K562 (cell line): ENCODE results near the gene CCDC85B. TPM values are rescaled to one million over a fixed set of nuclear protein-coding genes. Genes with fewer than 3 reads are reported as not detected.

Source experiments
- ASH1L ChIP-seq: fragments of 450-650 bp; IDR thresholded peaks from 2 replicates; pipeline ENCODE4 v1.6.1; 2018; ENCODE audit warnings: borderline replicate concordance, mild to moderate bottlenecking, low read depth; ENCODE audit not compliant: partially characterized antibody
- BRCA1 ChIP-seq, 2 experiments: fragments of 450-650 bp in 1 of 2; sonication (generic) in 1 of 2; formaldehyde crosslinking in 1 of 2; IDR thresholded peaks; 2 replicates each; pipeline versions ENCODE4 v1.5.0 to v1.6.1; 2017 to 2020; ENCODE audit warnings: mild to moderate bottlenecking in 1 of 2, missing genetic modification reagents in 1 of 2
- E2F8 ChIP-seq: fragments of 450-650 bp; IDR thresholded peaks from 2 replicates; pipeline ENCODE4 v1.7.1; 2018; ENCODE audit warnings: mild to moderate bottlenecking, low read depth; ENCODE audit not compliant: partially characterized antibody
- EP400 ChIP-seq: fragments of 450-650 bp; IDR thresholded peaks from 2 replicates; pipeline ENCODE4 v1.6.1; 2017; ENCODE audit warnings: antibody characterized with exemption, mild to moderate bottlenecking, moderate library complexity
- ETV1 ChIP-seq: fragments of 450-650 bp; conservative IDR thresholded peaks from 2 replicates; pipeline ENCODE4 v1.6.1; 2016; ENCODE audit warnings: missing genetic modification characterization, control low read depth, low read depth, missing compliant biosample characterization
- ETV5 ChIP-seq: sonication (generic); formaldehyde crosslinking; IDR thresholded peaks from 2 replicates; pipeline ENCODE4 v1.4.0; 2020; ENCODE audit warnings: low read depth, mild to moderate bottlenecking, missing genetic modification reagents
- GABPB1 ChIP-seq: sonication (generic); formaldehyde crosslinking; IDR thresholded peaks from 2 replicates; pipeline ENCODE4 v1.8.0; 2022; ENCODE audit warnings: mild to moderate bottlenecking, missing genetic modification reagents
- LCOR ChIP-seq: sonication (generic); formaldehyde crosslinking; IDR thresholded peaks from 2 replicates; pipeline ENCODE4 v1.8.0; 2022; ENCODE audit warnings: mild to moderate bottlenecking, missing genetic modification reagents
- MAZ ChIP-seq, 2 experiments: fragments of 450-650 bp in 1 of 2; sonication (generic) in 1 of 2; formaldehyde crosslinking; IDR thresholded peaks in 1 of 2; conservative IDR thresholded peaks in 1 of 2; 2 replicates each; pipeline versions ENCODE4 v1.4.0 to v1.5.0; 2020; ENCODE audit warnings: mild to moderate bottlenecking in 1 of 2, missing genetic modification reagents in 1 of 2
- MCM7 ChIP-seq, 2 experiments: fragments of 450-650 bp; IDR thresholded peaks; 2 replicates each; pipeline ENCODE4 v1.6.1; 2016 to 2018
- NFATC3 ChIP-seq: fragments of 450-650 bp; IDR thresholded peaks from 2 replicates; pipeline ENCODE4 v1.6.1; 2017; ENCODE audit warnings: mild to moderate bottlenecking
- NKRF ChIP-seq: fragments of 450-650 bp; IDR thresholded peaks from 2 replicates; pipeline ENCODE4 v1.6.1; 2016; ENCODE audit warnings: borderline replicate concordance
- POLR2A ChIP-seq: fragments of 450-650 bp; conservative IDR thresholded peaks from 2 replicates; pipeline ENCODE4 v1.6.1; 2016
- POLR2B ChIP-seq: fragments of 450-650 bp; IDR thresholded peaks from 2 replicates; pipeline ENCODE4 v1.6.1; 2018; ENCODE audit warnings: low read depth; ENCODE audit not compliant: partially characterized antibody
- RBFOX2 ChIP-seq: fragments of 200-400 bp; formaldehyde crosslinking; IDR thresholded peaks from 2 replicates; pipeline ENCODE4 v1.6.1; 2017; ENCODE audit warnings: low read depth, mild to moderate bottlenecking, low read length, moderate library complexity
- SMARCA4 ChIP-seq: fragments of 450-650 bp; IDR thresholded peaks from 2 replicates; pipeline ENCODE4 v1.6.1; 2016
- SNIP1 ChIP-seq: fragments of 450-650 bp; IDR thresholded peaks from 2 replicates; pipeline ENCODE4 v1.7.1; 2017; ENCODE audit warnings: low read depth, mild to moderate bottlenecking
- THRB ChIP-seq: fragments of 450-650 bp; formaldehyde crosslinking; conservative IDR thresholded peaks from 2 replicates; pipeline ENCODE4 v1.4.0; 2022; ENCODE audit warnings: mild to moderate bottlenecking, missing genetic modification characterization
- TOE1 ChIP-seq, 2 experiments: fragments of 450-650 bp in 1 of 2; sonication (generic) in 1 of 2; formaldehyde crosslinking in 1 of 2; IDR thresholded peaks; 2 replicates each; pipeline versions ENCODE4 v1.7.1 to v1.8.0; 2016 to 2022; ENCODE audit warnings: borderline replicate concordance in 2 of 2, mild to moderate bottlenecking in 2 of 2, antibody characterized with exemption in 1 of 2, inconsistent platforms in 1 of 2, low read depth in 1 of 2, missing genetic modification reagents in 1 of 2, moderate library complexity in 1 of 2
- ZNF511 ChIP-seq: sonication (generic); formaldehyde crosslinking; IDR thresholded peaks from 2 replicates; pipeline ENCODE4 v1.8.0; 2022; ENCODE audit warnings: mild to moderate bottlenecking, missing genetic modification reagents
- polyA plus RNA-seq, 8 experiments: library from polyadenylated mRNA; depleted of rRNA in 4 of 8; stranded (reverse) in 5 of 8; unstranded in 3 of 8; fragments of >200 nt; fragmentation: Nextera tagmentation in 2 of 8; fragmentation: Illumina TruSeq in 1 of 8; extraction: Ambion mirVana in 2 of 8; extraction: Trizol in 1 of 8; gene quantifications; 2 replicates each; pipeline versions ENCODE4 v1.2.1 to v1.2.3, GENCODE V29; 2011 to 2014; ENCODE audit warnings: inconsistent platforms in 1 of 8, missing spikeins in 1 of 8
- total RNA-seq, 7 experiments: library from RNA; depleted of rRNA in 6 of 7; stranded (reverse); fragments of >200 nt in 6 of 7; fragmentation: Illumina TruSeq in 2 of 7; extraction: Trizol in 2 of 7; gene quantifications; 2 replicates each; pipeline versions ENCODE4 v1.2.1 to v1.2.3, GENCODE V29; 2011 to 2021; ENCODE audit warnings: low replicate concordance in 1 of 7

The CCDC85B gene
- total and polyA plus RNA-seq, 9 of the 15 experiments (the other 6 are each of a cell fraction or from before 2014, with no cell fraction given), result 0.14 to 138 (median 6.2) TPM

- peak; percentile 86 for TF ChIP-seq THRB
- peak; percentile 58 for TF ChIP-seq POLR2B
- no peak for TF ChIP-seq SNIP1
- no peak for TF ChIP-seq MCM7 (IDR thresholded peaks at IDR 0.05)
- TF ChIP-seq ZNF511, result peak; percentile 78
- peak; percentile 93 for TF ChIP-seq ETV1
- TF ChIP-seq TOE1 (IDR thresholded peaks at IDR 0.05; ENCODE audit: borderline replicate concordance), result peak; percentile 92
- TF ChIP-seq TOE1 (CRISPR knock-in tag; IDR thresholded peaks at IDR 0.05; ENCODE audit: borderline replicate concordance, low read depth), result peak; percentile 14; the same call in 1 of the 2 replicates
- peak; percentile 86 for TF ChIP-seq ETV5
- peak; percentile 71 for TF ChIP-seq POLR2A
- peak; percentile 98 for TF ChIP-seq NKRF
- TF ChIP-seq RBFOX2, result no peak
- no peak for TF ChIP-seq NFATC3
- TF ChIP-seq GABPB1 (CRISPR knock-in tag), result peak; percentile 75; the same call in 1 of the 2 replicates
- peak; percentile 61 for TF ChIP-seq E2F8
- TF ChIP-seq MAZ (CRISPR knock-in tag; conservative IDR thresholded peaks at IDR 0.05 in 1 of 2, IDR thresholded peaks at IDR 0.05 in 1 of 2), result peak; percentile 41 to 90
- TF ChIP-seq ASH1L, result peak; percentile 39
- no peak for TF ChIP-seq BRCA1 (IDR thresholded peaks at IDR 0.05)
- 0 out of 2 replicates have a peak, but pooled peaks have one; percentile 17 for TF ChIP-seq BRCA1 (CRISPR knock-in tag; IDR thresholded peaks at IDR 0.05)
- peak; percentile 77 for TF ChIP-seq EP400
- TF ChIP-seq SMARCA4, result no peak
- peak; percentile 36; the same call in 1 of the 2 replicates for TF ChIP-seq LCOR (CRISPR knock-in tag)
Observed at GRCh38 chr11:65856689-65857499, 33.6 kb upstream of the CCDC85B start (continued).
